Motor neuron (in vitro differentiated cells): ENCODE data around the gene FAF1. TPM values are rescaled to one million over a fixed set of nuclear protein-coding genes. Genes with fewer than 3 reads are reported as not detected.
"Not testable (repeated sequence)": the region's sequence is repeated elsewhere in the genome, so short reads cannot be mapped to it uniquely, and the experiment has no call there.

ENCODE experiments used
- ATAC-seq, 8 experiments: fragments of 200-7000 bp; cut with Tn5 transposase; replicated peaks in 6 of 8; 2 replicates each; pipeline ENCODE4 v1.8.0; 2021; ENCODE audit warnings: mild to moderate bottlenecking in 8 of 8, moderate library complexity in 8 of 8
- H3K27ac ChIP-seq, 2 donors: fragments of 250-450 bp; sonication (Bioruptor Pico); 2 replicates each; pipeline ENCODE4 v1.9.0; 2021; ENCODE audit warnings: antibody characterized with exemption in 2 of 2, mild to moderate bottlenecking in 2 of 2, moderate library complexity in 1 of 2
- H3K4me1 ChIP-seq, 2 donors: fragments of 250-450 bp; sonication (Bioruptor Pico); replicated peaks in 1 of 2; 2 replicates each; pipeline ENCODE4 v1.6.1; 2021; ENCODE audit warnings: antibody characterized with exemption in 2 of 2, mild to moderate bottlenecking in 2 of 2, moderate library complexity in 1 of 2
- H3K4me3 ChIP-seq, 5 donors: fragments of 250-450 bp; sonication (Bioruptor Pico); 2 replicates each; pipeline ENCODE4 v1.9.0; 2021; ENCODE audit warnings: antibody characterized with exemption in 5 of 5, mild to moderate bottlenecking in 5 of 5, moderate library complexity in 4 of 5
- WGBS, 10 experiments: fragments of 450-650 bp; shearing (Covaris generic); methylation state at CpG; one replicate each; pipeline ENCODE4 v1.0.0; 2022; 5-methylcytosine and 5-hydroxymethylcytosine counted together
- in situ Hi-C, 9 experiments: fragments of 400-800 bp; cut with MboI; loops; one replicate each; pipeline ENCODE4 v1.15.0; 2021; ENCODE audit warnings: low sequenced_read_pairs in 9 of 9, low pct_unique_long_range_greater_than_20kb in 2 of 9; ENCODE audit not compliant: unreplicated experiment in 9 of 9
- total RNA-seq, 8 experiments: library from RNA; unstranded; fragments of 300-600 nt; gene quantifications; 2 replicates each; pipeline versions ENCODE4 v1.2.3 to v1.2.4, GENCODE V29; 2022

FAF1 gene
- total RNA-seq, 8 experiments from 2014 or later, result 26.3 to 79.4 (median 52.0) TPM

DNA sequence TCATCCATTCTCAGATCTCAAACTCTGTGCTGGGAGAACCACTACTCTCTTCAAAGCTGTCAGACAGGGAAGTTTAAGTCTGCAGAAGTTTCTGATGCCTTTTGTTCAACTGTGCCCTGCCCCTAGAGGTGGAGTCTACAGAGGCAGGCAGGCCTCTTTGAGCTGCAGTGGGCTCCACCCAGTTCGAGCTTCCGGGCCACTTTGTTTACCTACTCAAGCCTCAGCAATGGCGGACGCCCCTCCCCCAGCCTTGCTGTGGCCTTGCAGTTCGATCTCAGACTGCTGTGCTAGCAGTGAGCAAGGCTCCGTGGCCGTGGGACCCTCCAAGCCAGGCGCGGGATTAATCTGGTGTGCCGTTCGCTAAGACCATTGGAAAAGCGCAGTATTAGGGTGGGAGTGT is 49.7 kb downstream of the FAF1 start:
- WGBS, 10 experiments, result 60 to 87% methylated on average over 1 to 3 of the region's 12 CpGs; no CpG with 5 or more reads in 8 of the 10 experiments
- not testable (repeated sequence) for H3K4me3 ChIP-seq, ATAC-seq, H3K27ac ChIP-seq, H3K4me1 ChIP-seq
- in situ Hi-C loops, result loop anchor here in 1 of 9 experiments (25.0 kb wide), 1 partner anchor 123 kb away; no protein-coding TSS in a partner anchor

DNA sequence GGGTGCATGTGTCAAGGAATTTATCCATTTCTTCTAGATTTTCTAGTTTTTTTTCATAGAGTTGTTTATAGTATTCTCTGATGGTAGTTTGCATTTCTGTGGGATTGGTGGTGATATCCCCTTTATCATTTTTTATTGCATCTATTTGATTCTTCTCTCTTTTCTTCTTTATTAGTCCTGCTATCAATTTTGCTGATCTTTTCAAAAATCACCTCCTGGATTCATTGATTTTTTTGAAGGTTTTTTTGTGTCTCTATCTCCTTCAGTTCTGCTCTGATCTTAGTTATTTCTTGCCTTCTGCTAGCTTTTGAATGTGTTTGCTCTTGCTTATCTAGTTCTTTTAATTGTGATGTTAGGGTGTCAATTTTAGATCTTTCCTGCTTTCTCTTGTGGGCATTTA is 52.5 kb downstream of the FAF1 start:
- not testable (repeated sequence) for H3K4me1 ChIP-seq, H3K27ac ChIP-seq, ATAC-seq, H3K4me3 ChIP-seq
- in situ Hi-C loops, result loop anchor here in 1 of 9 experiments (25.0 kb wide), 1 partner anchor 120 kb away; no protein-coding TSS in a partner anchor

DNA sequence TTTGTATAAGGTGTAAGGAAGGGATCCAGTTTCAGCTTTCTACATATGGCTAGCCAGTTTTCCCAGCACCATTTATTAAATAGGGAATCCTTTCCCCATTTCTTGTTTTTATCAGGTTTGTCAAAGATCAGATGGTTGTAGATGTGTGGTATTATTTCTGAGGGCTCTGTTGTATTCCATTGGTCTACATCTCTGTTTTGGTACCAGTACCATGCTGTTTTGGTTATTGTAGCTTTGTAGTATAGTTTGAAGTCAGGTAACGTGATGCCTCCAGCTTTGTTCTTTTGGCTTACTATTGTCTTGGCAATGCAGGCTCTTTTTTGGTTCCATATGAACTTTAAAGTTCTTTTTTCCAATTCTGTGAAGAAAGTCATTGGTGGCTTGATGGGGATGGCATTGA is 54.0 kb downstream of the FAF1 start:
- H3K27ac ChIP-seq, ATAC-seq, H3K4me1 ChIP-seq, H3K4me3 ChIP-seq: not testable (repeated sequence)
- 100% methylated on average over 1 of the region's 1 CpG; no CpG with 5 or more reads in 7 of the 10 experiments for WGBS, 10 experiments
- in situ Hi-C loops, result loop anchor here in 1 of 9 experiments (25.0 kb wide), 1 partner anchor 119 kb away; no protein-coding TSS in a partner anchor

DNA sequence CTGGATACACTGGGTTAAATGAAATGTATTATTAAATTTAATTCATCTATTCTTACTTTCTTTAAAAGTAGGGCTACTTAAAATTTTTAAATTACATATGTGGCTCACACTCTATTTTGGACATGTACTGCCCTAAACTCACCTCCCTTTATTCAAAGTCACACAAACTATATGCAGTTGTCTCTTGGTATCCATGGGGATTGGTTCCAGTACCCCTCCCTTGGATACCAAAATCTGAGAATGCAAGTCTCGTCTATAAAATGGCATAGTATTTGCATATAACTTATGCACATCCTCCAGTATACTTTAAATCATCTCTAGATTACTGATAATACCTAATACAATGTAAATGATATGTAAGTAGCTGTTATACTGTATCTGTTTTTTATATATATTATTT is 57.6 kb downstream of the FAF1 start:
- in situ Hi-C loops, result loop anchor here in 1 of 9 experiments (25.0 kb wide), 1 partner anchor 115 kb away; no protein-coding TSS in a partner anchor
- Histone ChIP-seq H3K4me3 (no peak overlapping the region), H3K27ac (no peak overlapping the region), H3K4me1 (no peaks in the 10 kb centered on the region)
- peak in 3 of 8 experiments; percentile 32 to 78 (median 73) for ATAC-seq
- WGBS, 10 experiments, result 0 to 100% (median 91%) methylated on average over 1 of the region's 1 CpG; no CpG with 5 or more reads in 3 of the 10 experiments

DNA sequence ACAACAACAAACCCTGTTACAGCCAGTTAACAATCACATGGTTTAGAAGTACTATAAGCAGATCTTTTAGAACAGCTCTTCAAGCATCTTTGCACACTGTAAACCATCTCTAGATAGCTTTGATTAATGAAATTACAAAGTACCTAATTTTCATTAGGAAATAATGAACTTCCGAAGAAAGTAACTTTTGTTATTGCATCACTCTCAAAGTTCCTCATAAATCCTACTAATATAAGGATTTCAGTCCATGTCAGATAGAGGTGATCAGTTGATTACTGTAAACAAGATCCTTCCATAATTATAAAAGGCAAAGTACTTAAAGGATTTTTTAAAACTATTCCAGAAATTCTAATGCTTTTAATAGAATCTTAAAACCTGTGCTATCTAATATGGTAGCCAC is 58.2 kb downstream of the FAF1 start:
- Histone ChIP-seq H3K4me1 (no peaks in the 10 kb centered on the region), H3K4me3 (no peak overlapping the region), H3K27ac (no peak overlapping the region)
- in situ Hi-C loops, result loop anchor here in 1 of 9 experiments (25.0 kb wide), 1 partner anchor 115 kb away; no protein-coding TSS in a partner anchor
- WGBS, 10 experiments, result 0% methylated on average over 1 of the region's 1 CpG; no CpG with 5 or more reads in 2 of the 10 experiments
- ATAC-seq, result no peak

DNA sequence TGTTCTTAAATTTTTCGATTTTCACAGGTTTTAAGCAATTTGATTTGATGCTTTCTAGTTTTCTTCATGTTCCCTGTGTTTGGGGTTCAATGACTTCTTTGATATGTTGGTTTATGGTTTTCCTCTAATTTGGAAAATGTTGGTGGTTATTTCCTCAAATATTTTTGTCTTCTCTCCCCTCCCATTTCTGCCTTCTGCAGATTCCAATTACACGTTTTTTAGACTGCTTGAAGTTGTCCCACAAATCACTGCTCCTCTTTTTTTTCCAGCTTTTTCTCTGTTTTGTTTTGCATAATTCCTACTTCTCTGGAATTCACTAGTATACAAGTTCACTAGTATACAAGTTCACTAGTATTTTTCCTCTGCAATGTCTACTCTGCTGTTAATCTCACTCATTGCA is 61.3 kb downstream of the FAF1 start:
- Histone ChIP-seq H3K4me3 (no peak overlapping the region), H3K27ac (no peak overlapping the region), H3K4me1 (no peaks in the 10 kb centered on the region)
- in situ Hi-C loops, result no loop called here
- 50 to 100% (median 76%) methylated on average over 2 of the region's 2 CpGs; no CpG with 5 or more reads in 1 of the 10 experiments for WGBS, 10 experiments
- no peak for ATAC-seq

GRCh38 chr1:50894340-50894739 is 65.7 kb downstream of the FAF1 start:
- 88 to 100% (median 100%) methylated on average over 1 of the region's 1 CpG; no CpG with 5 or more reads in 3 of the 10 experiments for WGBS, 10 experiments
- in situ Hi-C loops, result no loop called here
- Histone ChIP-seq H3K4me1 (no peaks in the 10 kb centered on the region), H3K27ac (no peak overlapping the region), H3K4me3 (no peak overlapping the region)
- no peak for ATAC-seq

- H3K27ac ChIP-seq, result no peak overlapping the region
- H3K4me3 ChIP-seq, result no peak overlapping the region
- no peaks in the 10 kb centered on the region for H3K4me1 ChIP-seq
- ATAC-seq, result no peak
- in situ Hi-C loops, result no loop called here
- WGBS, 10 experiments, result 75 to 88% (median 86%) methylated on average over 1 of the region's 1 CpG; no CpG with 5 or more reads in 7 of the 10 experiments
Measured at GRCh38 chr1:50893466-50893865, 66.6 kb downstream of the FAF1 start.

- H3K27ac ChIP-seq, H3K4me3 ChIP-seq, H3K4me1 ChIP-seq, in situ Hi-C loops, ATAC-seq: not testable (repeated sequence)
- WGBS, 10 experiments, result 100% methylated on average over 1 of the region's 1 CpG; no CpG with 5 or more reads in 3 of the 10 experiments
Measured at GRCh38 chr1:50887555-50887954, 72.5 kb downstream of the FAF1 start.

DNA sequence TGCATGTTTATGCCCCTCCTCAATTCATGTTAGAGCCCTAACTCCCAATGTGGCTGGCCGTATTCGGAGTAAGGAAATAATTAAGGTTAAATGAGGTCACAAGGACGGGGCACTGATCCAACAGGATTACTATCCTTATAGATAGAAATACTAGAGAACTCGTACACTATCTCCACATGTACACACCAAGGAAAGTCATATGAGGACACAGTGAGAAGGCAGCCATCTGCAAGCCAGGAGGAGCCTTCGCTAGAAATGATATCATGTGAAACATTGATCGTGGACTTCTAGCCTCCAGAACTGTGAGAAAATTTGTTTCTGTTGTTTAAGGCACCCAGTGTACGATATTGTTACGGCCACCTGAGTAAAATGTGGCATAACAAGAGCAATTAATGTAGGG is 79.7 kb downstream of the FAF1 start:
- H3K27ac ChIP-seq, result no peak overlapping the region
- WGBS, 10 experiments, result 68 to 100% (median 94%) methylated on average over 2 to 8 of the region's 8 CpGs
- ATAC-seq, result no peak

GRCh38 chr1:50879137-50879536 is 80.9 kb downstream of the FAF1 start:
- Histone ChIP-seq H3K4me1 (no peaks in the 10 kb centered on the region), H3K27ac (no peak overlapping the region), H3K4me3 (no peak overlapping the region)
- no peak for ATAC-seq
- in situ Hi-C loops, result no loop called here
- WGBS, 10 experiments, result 83 to 100% (median 100%) methylated on average over 1 to 4 of the region's 4 CpGs; no CpG with 5 or more reads in 2 of the 10 experiments

More for the DNA sequence above, 79.7 kb downstream of the FAF1 start:
- in situ Hi-C loops, result no loop called here
- Histone ChIP-seq H3K4me1 (no peaks in the 10 kb centered on the region), H3K4me3 (no peak overlapping the region)

DNA sequence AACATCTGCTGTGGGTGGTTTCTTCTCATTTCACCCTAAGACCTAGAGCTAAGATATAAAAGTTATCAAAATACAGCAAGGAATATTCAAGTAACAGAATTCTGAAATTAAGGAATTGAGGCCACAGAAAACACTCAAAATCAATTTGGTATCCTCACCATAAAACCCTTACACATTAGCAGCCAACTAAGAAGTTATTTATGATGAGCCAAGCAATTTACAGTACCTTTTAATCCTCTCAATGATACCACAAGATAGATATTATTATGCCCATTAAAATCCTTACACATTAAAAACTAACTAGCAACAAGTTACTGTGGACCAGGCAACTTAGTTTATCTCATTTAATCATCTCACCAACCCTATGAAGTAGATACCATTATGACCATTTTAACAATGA is 81.6 kb downstream of the FAF1 start:
- H3K27ac ChIP-seq, result no peak overlapping the region
- no peaks in the 10 kb centered on the region for H3K4me1 ChIP-seq
- in situ Hi-C loops, result no loop called here
- no peak overlapping the region for H3K4me3 ChIP-seq
- ATAC-seq, result no peak

DNA sequence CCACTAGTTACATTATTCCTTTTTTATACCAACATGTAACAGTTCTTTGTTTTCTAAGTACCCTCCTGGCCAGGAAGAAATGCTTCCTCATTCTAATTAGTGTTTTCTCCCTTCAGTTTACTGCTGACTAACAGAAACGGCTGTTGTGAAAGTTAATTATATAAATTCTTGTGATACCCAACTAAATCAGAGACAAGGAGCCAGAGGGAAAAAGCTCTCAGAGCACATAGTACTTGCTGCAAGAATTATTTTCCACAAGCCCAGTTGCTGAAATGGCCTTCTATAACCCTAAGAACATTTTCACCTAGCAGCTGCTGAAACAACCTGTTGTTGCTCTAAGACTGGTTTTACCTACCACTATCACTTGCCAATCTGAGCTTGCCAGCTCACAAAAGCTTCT is 82.4 kb downstream of the FAF1 start:
- in situ Hi-C loops, result no loop called here
- no peak overlapping the region for H3K27ac ChIP-seq
- ATAC-seq, result no peak
- H3K4me3 ChIP-seq, result no peak overlapping the region
- no peaks in the 10 kb centered on the region for H3K4me1 ChIP-seq
- WGBS, 10 experiments, result 0 to 100% (median 82%) methylated on average over 1 of the region's 1 CpG; no CpG with 5 or more reads in 2 of the 10 experiments
